HG03139 (cell line): ENCODE data around the gene KCNIP4.

Experiments used
- ATAC-seq: cut with Tn5 transposase; IDR thresholded peaks from one replicate; pipeline ENCODE4 v1.9.1; 2021; ENCODE audit not compliant: unreplicated experiment

The KCNIP4 gene

DNA sequence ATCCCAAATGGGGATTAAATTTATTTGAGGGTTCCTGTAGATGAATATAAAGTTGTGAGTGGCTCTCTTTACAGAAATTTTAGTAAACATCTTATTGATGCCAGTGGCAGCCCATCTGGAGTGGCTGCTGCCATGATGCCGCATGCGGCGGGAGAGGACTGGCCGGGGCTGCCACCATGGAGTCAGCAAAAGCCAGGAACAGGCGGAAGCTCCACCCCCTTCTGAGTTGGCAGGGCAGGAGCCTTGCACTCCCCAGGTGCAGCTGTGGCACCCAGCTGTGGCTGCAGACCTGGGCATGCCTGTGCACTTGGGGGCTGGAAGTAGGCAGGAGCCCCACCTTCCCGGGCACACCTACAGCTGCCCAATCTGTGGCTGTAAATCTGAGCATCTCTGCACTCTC, 92.3 kb downstream of the KCNIP4 start:
- no peak for ATAC-seq

DNA sequence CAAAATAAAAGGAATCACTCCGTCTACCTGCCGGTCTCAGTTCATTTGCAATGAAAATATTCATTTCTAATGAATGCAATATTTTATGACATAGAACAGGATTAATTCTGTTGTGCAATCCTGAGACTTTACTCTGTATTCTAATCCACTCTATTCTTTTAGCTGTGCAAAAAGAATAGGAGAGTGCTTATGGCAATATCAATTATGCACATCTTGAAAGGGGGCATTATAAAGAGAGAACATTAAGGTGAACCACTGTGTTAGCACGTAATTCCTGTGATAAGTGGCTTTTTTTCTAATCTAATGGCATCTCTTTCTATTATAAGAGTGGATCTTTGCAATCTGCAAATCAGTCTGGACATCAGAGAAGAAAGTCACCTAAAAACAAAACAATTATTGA, 99.5 kb downstream of the KCNIP4 start:
- no peak for ATAC-seq

DNA sequence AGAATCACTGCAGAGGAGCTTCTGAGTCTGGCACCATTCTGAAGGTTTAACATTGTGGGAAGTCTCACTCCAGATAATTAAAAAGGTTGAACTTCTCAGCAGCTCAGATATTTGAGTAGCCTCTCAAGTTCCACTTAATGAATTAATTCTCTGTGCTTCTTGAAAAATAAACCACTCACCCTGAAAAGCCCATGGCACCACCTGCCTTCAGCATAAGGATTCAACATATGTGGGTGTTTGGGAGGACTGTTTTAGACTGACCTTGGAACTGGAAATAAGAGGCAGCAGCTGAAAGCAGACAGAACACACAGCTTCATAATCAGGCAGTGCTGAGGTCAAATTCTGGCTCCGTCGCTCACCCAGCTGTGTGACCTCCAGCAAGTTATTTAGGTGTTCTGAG, 100.6 kb downstream of the KCNIP4 start:
- ATAC-seq, result no peak

DNA sequence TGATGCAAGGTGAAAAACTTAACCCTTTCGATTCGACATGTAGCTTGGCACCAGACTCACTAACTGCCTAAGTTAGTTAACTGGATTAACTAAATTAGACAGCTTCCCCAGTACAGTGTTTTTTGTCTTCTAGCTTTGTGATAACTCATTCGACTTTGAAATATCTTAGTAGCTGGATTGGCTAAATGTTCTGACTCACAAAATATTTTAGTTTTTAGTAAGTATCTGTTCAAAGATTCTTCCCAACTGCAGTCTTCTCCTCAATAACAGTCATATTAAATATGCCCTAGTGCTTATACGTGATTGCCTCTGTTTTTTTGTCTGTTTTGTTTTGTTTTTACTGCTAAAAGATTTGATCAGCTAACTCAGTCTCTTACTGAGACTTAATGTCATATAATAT, 102.9 kb downstream of the KCNIP4 start:
- ATAC-seq, result no peak

DNA sequence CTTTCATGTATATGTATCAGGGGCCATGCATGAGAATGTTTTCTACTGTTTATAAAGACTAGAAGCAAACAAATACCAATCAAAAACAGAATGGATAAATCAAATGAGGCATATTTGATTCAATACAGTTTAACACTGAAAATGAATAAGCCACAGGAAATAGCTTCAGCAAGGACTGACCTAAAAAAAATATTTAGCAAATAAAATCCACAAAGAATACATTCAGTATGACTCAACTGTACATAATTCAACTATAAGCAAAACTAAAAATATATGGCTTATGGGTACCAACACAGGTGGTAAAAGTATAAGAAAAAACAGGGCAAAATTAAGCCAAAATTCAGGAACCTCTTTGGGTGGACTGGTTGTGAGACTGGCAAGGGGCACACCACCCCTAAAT, 112.9 kb downstream of the KCNIP4 start:
- no peak for ATAC-seq

DNA sequence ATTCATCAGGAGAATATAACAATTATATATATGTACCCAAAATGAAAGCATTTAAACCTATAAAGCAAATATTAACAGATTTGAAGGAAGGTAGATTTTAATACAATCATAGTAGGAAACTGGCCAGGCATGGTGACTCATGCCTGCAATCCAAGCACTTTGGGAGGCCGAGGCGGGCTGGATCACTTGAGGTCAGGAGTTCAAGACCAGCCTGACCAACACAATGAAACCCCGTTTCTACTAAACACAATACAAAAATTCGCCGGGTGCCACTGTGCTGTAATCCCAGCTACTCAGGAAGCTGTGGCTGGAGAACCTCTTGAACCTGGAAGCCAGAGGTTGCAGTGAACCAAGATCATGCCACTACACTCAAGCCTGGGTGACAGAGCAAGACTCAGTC, 118.3 kb downstream of the KCNIP4 start:
- ATAC-seq, result no peak

DNA sequence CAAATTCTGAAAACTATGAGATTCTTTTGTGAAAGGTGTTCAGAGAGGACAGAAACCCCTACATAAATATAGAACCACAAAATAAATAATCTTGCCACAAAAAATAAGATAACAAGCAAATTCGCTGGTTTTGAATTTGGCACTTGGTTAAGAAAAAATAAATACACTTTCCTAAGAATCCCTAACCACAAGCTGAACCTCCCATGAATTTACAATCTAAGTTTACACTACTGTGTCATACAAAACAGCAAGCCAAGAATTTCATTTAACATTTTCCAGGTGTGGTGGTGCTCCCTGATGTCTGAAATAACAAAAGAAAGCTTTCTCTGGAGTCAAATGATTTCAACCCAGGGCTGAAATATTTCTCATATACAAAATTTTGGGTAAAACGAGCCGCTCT, 121.0 kb downstream of the KCNIP4 start:
- ATAC-seq, result no peak

DNA sequence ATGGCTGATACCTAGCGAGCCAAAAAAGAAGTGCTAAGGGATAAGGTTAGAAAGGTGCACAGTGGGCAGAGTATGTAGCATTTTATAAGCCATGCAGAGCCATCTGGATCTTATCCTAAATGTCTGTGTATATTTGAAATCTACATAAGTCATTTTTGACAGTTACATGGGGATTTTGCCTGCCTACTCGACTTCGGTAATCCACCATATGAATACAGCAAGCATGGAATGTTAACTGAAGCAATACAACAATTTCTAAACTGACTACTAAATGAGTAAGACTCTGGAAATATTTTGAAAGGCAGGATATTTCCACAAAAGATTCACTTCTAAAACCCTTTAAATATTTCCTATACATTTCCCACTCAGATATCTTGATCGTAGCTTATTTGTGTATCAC, 122.5 kb downstream of the KCNIP4 start:
- ATAC-seq, result no peak

DNA sequence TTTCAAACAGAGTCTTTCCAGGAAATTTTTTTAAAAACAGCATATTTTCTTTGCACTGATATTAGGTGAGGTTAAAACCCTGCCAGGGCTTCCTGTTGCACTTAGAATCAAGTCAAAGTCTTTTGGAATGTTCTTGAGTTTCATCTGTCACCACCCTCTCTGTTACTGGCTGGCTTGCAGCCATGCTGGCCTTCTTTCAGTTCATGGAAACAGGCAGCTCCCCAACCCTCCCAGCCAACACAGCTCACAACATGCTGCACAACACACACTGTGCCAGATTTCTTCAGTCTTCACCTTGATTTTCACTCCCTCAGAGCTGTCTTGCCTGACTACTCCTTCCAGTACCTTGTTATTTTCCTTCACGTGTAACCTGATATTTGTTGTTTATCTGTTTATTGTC, 129.5 kb downstream of the KCNIP4 start:
- ATAC-seq, result no peak

DNA sequence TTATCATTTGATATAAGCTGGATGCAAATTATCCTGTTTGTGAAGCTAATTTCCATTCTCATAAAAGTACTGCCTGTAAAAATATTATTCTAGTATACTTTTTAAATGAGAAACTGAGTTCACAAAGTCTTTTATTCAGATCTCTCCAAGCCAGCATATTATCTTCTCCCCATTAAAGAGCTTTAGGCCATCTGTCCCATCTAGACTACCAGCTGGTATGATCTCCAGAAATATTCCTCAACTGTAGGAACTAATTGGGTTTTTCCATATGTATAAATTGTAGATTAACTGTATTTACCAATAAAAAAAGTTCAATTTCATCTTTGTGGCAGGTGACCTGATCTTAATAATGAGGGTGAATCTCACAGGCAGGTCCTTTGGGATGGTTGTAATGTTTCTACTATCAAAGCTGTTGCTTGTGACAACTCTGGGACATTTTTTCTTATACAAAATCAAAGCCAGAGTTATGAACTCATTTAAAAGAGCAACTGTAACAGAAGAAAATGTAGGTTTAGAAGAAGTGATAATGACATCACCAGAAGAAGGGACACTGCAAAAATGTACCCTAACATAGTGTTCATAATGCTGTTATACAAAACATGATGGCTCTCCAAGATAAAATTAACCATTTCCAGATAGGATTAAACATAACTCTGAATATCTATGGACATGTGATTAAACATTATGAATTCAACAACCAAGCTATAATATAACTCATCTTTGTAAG, 132.8 kb downstream of the KCNIP4 start:
- no peak for ATAC-seq

DNA sequence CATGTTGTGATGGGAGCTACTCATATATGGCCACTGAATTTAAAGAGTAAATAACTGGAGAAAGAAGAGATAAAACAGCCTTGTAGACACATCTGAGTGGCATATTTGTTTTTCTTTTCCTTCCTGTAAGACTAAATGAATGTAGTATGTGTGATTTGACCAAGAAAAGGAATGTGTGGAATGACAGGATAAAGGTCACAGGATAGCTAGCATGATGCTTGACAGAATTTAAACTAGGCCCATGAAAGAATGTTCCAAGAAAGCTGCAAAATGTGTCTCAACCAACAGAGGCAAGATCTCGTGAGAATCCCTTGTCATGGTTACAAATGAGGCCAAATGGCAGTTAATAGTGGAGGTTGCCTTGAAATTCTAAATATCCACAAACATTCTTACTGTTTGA, 137.0 kb downstream of the KCNIP4 start:
- ATAC-seq, result no peak

DNA sequence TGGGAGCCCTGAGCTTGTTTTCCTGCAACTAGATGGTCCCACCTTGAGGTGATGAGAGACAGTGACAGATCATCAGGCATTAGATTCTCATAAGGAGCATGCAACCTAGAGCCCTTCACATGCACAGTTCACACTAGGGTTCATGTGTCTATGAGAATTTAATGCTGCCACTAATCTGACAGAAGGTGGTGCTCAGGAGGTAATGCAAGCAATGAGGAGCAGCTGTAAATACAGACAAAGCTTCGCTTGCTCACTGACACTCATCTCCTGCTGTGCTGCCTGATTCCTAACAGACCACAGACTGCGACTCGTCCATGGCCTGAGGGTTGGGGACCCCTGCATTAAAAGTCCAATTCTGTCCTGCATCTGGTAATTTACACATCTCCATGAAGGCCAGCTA, 141.6 kb downstream of the KCNIP4 start:
- no peak for ATAC-seq

DNA sequence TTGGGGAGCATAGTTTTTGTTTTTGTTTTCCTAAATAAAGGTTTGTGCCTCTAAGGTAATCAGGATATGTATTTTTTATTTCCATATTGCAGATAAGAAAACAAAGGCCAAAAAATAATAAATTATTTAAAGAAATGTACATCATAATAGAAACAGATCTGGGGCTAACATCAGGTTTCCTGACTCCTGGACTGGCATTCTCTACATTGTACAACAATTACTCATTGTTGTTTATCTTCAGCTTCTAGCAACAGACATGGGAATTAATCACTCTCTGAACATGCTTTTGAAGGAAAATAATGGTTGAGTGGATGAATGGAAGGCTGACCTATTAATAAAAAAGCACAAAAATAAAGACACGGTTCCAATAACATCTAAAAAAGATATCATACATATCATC, 146.2 kb downstream of the KCNIP4 start:
- no peak for ATAC-seq

DNA sequence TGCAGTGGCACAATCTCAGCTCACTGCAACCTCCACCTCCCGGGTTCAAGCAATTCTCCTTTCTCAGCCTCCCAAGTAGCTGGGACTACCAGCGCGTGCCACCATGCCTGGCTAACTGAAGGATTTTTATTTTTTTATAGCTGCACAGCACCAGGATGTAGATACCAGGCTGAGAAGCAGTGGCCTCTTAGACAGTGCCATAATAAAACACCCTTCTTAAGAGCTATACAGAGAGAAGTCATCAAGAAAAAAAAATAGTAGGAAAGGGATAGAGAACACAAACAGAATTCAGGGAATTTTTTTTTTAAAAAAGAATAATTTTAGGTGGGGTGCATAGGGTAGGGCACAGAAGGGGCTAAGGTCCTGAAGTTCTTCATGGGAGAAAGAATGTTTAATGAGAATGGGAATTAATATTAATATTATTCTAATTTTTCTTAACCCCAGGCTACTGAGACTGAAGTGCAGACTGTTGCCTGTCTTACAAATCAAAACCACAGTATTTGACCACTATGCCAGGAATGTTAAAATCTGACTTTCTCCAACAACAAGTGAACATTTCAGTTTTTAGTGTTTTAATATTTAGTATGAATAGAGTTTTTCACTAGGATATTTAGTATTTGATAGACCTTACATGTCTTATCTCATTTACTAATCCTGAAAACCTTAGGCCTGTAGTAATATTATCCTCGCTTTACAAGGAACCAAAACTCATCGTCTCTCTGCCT, 146.7 kb downstream of the KCNIP4 start:
- ATAC-seq, result no peak

DNA sequence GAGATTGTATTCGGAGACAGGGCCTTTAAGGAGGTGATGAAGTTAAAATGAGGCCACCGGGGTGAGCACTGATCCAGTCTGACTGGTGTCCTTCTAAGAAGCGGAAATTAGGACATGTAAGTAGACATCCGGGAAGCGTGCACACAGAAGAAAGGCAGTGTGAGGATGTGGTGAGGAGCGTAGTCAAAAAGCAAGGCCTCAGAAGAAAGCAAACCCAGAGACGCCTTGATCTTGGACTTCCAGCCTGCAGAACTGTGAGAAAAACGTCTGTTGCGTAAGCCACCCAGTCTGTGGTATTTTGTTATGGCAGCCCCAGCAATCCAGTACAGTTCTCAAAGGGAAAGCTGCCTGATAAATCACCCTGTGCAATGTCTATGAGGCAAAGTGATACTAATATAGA, 153.5 kb downstream of the KCNIP4 start:
- no peak for ATAC-seq

DNA sequence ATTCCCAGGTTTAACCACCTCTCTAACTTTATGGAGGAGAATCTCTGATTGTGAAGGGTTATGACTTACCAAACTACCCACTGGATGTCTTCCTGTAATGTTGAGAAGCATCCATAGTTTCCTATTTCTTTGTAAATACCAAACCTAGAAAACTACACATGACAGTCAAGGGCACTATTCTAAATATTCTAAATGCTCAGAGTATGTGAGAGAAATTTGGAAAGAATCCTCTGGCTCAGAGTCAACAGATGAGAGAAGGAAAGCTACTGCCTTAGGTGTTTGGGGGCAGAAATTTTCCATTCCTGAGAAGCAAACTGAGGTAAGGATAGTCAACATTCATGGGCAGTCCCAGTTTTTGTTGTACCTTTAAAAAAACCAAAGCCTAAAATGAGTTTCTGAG, 155.8 kb downstream of the KCNIP4 start:
- no peak for ATAC-seq

DNA sequence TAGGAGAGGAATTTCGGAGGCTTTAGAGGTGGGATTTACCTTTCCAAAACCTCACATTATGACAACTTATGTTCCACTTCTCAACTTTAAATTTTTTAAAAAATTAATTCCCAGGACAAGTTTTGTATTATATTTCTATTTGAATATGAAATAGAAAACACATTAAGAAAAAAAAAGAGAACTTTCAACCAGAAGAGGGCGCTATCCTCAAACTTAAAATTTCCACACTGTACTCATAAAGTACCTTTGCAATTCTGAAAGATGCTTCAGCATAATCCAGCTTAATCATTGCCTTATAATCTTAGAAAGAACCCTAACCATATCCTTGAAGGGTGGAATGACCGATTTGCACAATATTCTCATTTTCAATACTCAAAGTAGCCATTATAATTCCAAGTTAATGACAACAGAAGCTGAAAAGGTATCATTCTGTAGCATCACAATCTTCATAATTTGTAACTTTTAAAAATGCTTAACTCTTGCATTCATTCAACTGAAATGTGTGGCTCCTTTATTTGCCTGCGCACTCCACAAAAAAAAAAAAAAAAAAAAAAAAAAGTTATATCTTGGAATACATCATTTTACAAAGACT, 158.0 kb downstream of the KCNIP4 start:
- ATAC-seq, result no peak

DNA sequence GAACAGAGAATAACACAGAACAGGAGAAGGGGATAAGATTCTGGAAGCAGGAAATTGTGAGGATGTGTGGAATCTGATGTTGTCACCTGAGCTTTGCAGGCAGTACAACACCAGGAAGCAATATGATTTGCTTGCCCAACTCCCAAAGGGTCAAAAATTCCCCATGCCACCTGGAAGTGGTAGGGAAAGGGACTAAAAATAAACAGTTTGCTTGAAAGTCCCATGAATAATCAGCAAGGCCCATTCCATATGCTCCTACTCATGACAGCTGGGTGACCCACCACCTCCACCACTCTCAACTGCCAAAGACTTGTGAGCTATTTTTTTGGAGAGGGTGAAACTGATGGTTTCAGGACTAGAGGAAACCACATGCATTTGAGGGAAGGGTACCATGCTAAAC, 168.4 kb downstream of the KCNIP4 start:
- ATAC-seq, result no peak

DNA sequence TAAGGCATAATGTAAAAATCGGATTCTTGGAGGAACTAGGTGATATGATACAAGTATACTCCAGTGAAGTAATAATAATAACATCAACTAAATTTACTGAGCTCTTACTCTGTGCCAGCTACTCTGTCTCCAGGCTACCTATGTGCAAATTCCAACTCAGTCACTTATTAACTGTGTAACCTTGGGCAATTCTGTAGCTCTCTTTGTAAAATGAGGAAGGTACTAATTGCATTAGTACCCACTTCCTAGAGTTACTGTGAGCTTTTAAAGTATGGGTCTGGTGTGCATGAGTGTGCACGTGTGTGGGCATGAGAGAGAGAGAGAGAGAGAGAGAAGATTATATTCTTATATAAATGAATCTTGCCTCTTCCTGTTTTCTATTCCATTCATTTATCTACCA, 169.9 kb downstream of the KCNIP4 start:
- no peak for ATAC-seq

DNA sequence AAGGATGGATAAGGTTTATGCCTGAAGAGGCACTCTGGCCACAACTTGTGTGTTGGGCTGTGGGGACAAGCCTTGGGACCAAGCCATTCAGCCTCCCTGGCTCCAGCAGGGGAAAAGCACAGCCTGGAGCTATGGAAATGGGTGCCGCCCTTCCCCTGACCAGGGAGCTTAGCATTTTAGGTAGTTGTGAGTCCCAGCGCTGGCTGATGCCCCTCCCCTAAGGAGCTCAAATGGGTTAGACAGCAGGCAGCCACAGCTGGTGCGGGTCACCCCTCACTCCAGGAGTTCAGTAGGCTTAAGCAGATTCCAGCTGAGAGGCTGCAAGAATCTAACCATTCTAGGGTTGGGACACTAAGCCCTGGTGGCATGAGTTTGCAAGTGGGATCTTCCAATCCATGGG, 172.9 kb downstream of the KCNIP4 start:
- no peak for ATAC-seq

DNA sequence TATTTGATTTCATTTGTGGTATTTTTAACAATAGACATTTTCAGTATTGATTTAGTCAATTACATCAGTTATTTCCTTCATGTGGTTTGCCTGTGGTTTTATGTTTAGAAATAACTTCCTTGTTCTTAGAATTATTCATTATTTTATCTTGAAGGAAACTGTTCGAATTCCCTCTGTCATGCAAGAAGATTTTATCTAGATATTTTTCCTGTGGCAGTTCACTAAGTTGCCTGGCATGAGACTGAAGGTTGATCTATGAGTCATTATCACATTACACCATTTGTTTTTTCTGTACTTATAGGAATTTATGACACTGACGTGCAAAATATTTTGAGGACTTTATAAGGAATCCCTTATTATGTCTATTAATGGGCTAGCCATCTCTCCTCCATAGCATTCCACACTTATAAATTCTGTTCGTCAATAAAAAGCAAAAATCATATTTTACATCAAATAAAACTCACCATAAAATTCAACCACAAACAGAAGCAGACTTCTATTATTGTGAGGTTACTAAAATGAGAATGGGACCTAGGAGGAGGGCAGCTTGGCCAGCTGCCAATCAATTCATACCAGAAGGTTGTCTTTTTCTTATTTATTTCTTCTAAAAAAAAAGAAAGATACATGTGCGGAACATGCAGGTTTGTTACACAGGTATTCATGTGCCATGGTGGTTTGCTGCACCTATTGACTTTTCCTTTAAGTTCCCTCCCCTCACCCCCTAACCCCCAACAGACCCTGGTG, 179.0 kb downstream of the KCNIP4 start:
- ATAC-seq, result no peak
